Smooth muscle cell (in vitro differentiated cells): ENCODE data around the gene NCKAP1. TPM values are rescaled to one million over a fixed set of nuclear protein-coding genes. Genes with fewer than 3 reads are reported as not detected.
"Not testable (repeated sequence)": the region's sequence is repeated elsewhere in the genome, so short reads cannot be mapped to it uniquely, and the experiment has no call there.

Experiments used
- DNase-seq: peaks from one replicate; lab custom pipeline; 2025; ENCODE audit not compliant: unreplicated experiment; lab: John Stamatoyannopoulos, UW
- H2AFZ ChIP-seq: fragments of 200-600 bp; sonication (generic); 2 replicates; pipeline ENCODE4 v1.6.0; 2016; ENCODE audit warnings: antibody characterized with exemption, low read depth, mild to moderate bottlenecking
- H3F3A ChIP-seq: fragments of 200-600 bp; sonication (generic); 2 replicates; pipeline ENCODE4 v1.6.0; 2017; ENCODE audit warnings: antibody characterized with exemption, low read depth
- H3K27ac ChIP-seq: fragments of 200-600 bp; sonication (generic); 2 replicates; pipeline ENCODE4 v1.5.1; 2016; ENCODE audit warnings: low read depth, mild to moderate bottlenecking
- H3K27me3 ChIP-seq: fragments of 200-600 bp; sonication (generic); 2 replicates; pipeline ENCODE4 v1.6.1; 2016; ENCODE audit warnings: low read depth, mild to moderate bottlenecking
- H3K36me3 ChIP-seq: fragments of 200-600 bp; sonication (generic); 2 replicates; pipeline ENCODE4 v1.5.1; 2016; ENCODE audit warnings: low read depth
- H3K4me1 ChIP-seq: fragments of 200-600 bp; sonication (generic); 2 replicates; pipeline ENCODE4 v1.5.1; 2016; ENCODE audit warnings: low read depth
- H3K4me2 ChIP-seq: fragments of 200-600 bp; sonication (generic); 2 replicates; pipeline ENCODE4 v1.6.0; 2016; ENCODE audit warnings: mild to moderate bottlenecking
- H3K4me3 ChIP-seq: fragments of 200-600 bp; sonication (generic); 2 replicates; pipeline ENCODE4 v1.5.1; 2016; ENCODE audit warnings: mild to moderate bottlenecking
- H3K79me2 ChIP-seq: fragments of 200-600 bp; sonication (generic); 2 replicates; pipeline ENCODE4 v1.6.0; 2016; ENCODE audit warnings: low read depth, mild to moderate bottlenecking
- H3K9ac ChIP-seq: fragments of 200-600 bp; sonication (generic); 2 replicates; pipeline ENCODE4 v1.6.0; 2016; ENCODE audit warnings: low read depth
- H3K9me3 ChIP-seq: fragments of 200-600 bp; sonication (generic); replicated peaks from 2 replicates; pipeline ENCODE4 v1.5.1; 2016; ENCODE audit warnings: low read depth
- H4K20me1 ChIP-seq: fragments of 200-600 bp; sonication (generic); 2 replicates; pipeline ENCODE4 v1.6.0; 2016; ENCODE audit warnings: low read depth
- CTCF ChIP-seq: fragments of 200-600 bp; sonication (generic); IDR thresholded peaks from 2 replicates; pipeline ENCODE4 v1.5.1; 2017; ENCODE audit warnings: borderline replicate concordance, mild to moderate bottlenecking, antibody characterized with exemption; ENCODE audit not compliant: insufficient read depth, poor library complexity, severe bottlenecking
- WGBS: methylation state at CpG from one replicate; pipeline ENCODE4 v1.1.7; 2016; ENCODE audit warnings: low lambda C conversion rate; 5-methylcytosine and 5-hydroxymethylcytosine counted together
- polyA plus RNA-seq: library from polyadenylated mRNA; unstranded; fragments of >200 nt; fragmentation: Nextera tagmentation; extraction: Ambion mirVana; gene quantifications from 2 replicates; pipeline ENCODE4 v1.2.1, GENCODE V29; 2016
- total RNA-seq: library from RNA; depleted of rRNA; stranded (reverse); fragments of >200 nt; gene quantifications from 2 replicates; pipeline ENCODE4 v1.2.3, GENCODE V29; 2014

Gene NCKAP1
- total and polyA plus RNA-seq, 2 experiments from 2014 or later = 54.2 to 209 TPM

- no peak for DNase-seq
- peaks cover 11% of the 10 kb centered on the region for H3K36me3 ChIP-seq
- H3K4me3 ChIP-seq = no peak overlapping the region
- H3K27me3 ChIP-seq = no peaks in the 10 kb centered on the region
- TF ChIP-seq CTCF = no peak
- H3K4me1 ChIP-seq = no peaks in the 10 kb centered on the region
- H3K79me2 ChIP-seq = peaks cover 63% of the 10 kb centered on the region
- H4K20me1 ChIP-seq = peaks cover 51% of the 10 kb centered on the region
- no peaks in the 10 kb centered on the region for H3K9me3 ChIP-seq
- H3K27ac ChIP-seq = no peak overlapping the region
- H3K4me2 ChIP-seq = no peak overlapping the region
- H3K9ac ChIP-seq = no peak overlapping the region
- no peak overlapping the region for H2AFZ ChIP-seq
- H3F3A ChIP-seq = no peaks in the 10 kb centered on the region
- WGBS = 97% methylated on average over 13 of the region's 13 CpGs
Observed at GRCh38 chr2:182994228-182994912, 43.9 kb downstream of the NCKAP1 start.

- Histone ChIP-seq H3K27ac (no peak overlapping the region), H3K36me3 (peaks cover 29% of the 10 kb centered on the region), H3K79me2 (peaks cover 17% of the 10 kb centered on the region), H3K9me3 (no peaks in the 10 kb centered on the region), H3K9ac (no peak overlapping the region), H3K4me3 (no peak overlapping the region), H3K4me2 (no peak overlapping the region), H3F3A (peaks cover 15% of the 10 kb centered on the region), H3K27me3 (no peaks in the 10 kb centered on the region), H3K4me1 (no peaks in the 10 kb centered on the region), H2AFZ (no peak overlapping the region), H4K20me1 (peaks cover 21% of the 10 kb centered on the region)
- no peak for DNase-seq
- no peak for TF ChIP-seq CTCF
- 68% methylated on average over 2 of the region's 2 CpGs for WGBS
Observed at GRCh38 chr2:182982941-182983340, 55.3 kb downstream of the NCKAP1 start.

GRCh38 chr2:182981475-182981874 lies 56.8 kb downstream of the NCKAP1 start:
- WGBS = 80% methylated on average over 4 of the region's 4 CpGs

GRCh38 chr2:182980652-182981051 lies 57.6 kb downstream of the NCKAP1 start:
- TF ChIP-seq CTCF = no peak
- Histone ChIP-seq H2AFZ (no peak overlapping the region), H3K27me3 (no peaks in the 10 kb centered on the region), H3K9ac (no peak overlapping the region), H3K79me2 (peaks cover 19% of the 10 kb centered on the region), H3K4me1 (no peaks in the 10 kb centered on the region), H3K27ac (no peak overlapping the region), H3F3A (peaks cover 15% of the 10 kb centered on the region), H3K9me3 (no peaks in the 10 kb centered on the region), H3K36me3 (peaks cover 30% of the 10 kb centered on the region), H4K20me1 (peaks cover 21% of the 10 kb centered on the region), H3K4me2 (no peak overlapping the region), H3K4me3 (no peak overlapping the region)
- 100% methylated on average over 1 of the region's 1 CpG for WGBS
- no peak for DNase-seq

More at GRCh38 chr2:182981475-182981874, 56.8 kb downstream of the NCKAP1 start:
- H3F3A ChIP-seq = peaks cover 15% of the 10 kb centered on the region
- not testable (repeated sequence) for H3K27ac ChIP-seq, H3K9ac ChIP-seq, H3K9me3 ChIP-seq, DNase-seq, H3K27me3 ChIP-seq, H3K4me3 ChIP-seq, H3K4me1 ChIP-seq, H3K4me2 ChIP-seq, H2AFZ ChIP-seq
- H3K36me3 ChIP-seq = peaks cover 34% of the 10 kb centered on the region
- peaks cover 15% of the 10 kb centered on the region for H3K79me2 ChIP-seq
- H4K20me1 ChIP-seq = peaks cover 21% of the 10 kb centered on the region
